ENCODE data around the gene ZNF280B.

GRCh38 chr22:22461583-22461982 lies 47.0 kb downstream of the ZNF280B start:
- TF ChIP-seq CTCF (IDR thresholded peaks at IDR 0.05) (no peak), POLR2A (IDR thresholded peaks at IDR 0.05) (no peak)

All from uterus (tissue), 2 donors.